Measurements from ENCODE around the gene TRAPPC10.

Gene TRAPPC10

DNA sequence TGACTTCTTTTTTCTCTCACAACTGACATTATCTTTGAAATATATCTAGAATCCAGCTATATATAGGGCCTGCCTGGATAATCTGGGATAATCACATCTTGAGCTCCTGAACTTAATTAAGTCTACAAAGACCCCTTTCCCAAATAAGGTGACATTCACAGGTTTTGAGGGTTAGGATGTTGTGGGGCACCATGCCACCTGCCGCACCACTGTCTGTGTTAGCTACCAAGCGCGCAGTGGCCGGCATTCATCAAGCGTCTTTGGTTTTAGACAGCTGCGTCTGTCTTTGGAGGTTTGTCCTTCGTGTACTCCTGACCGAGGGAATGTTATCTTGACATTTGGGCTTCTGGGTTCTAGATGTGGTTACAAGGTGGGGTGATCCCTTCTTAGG, 7.5 kb downstream of the TRAPPC10 start:
- Mint-ChIP-seq H3K36me3 (ENCODE audit: low read depth) (peaks cover 13% of the 10 kb centered on the region), H3K4me1 (ENCODE audit: low read depth) (peaks cover 53% of the 10 kb centered on the region), H3K27ac (peak overlapping the region; percentile 20), H3K27me3 (ENCODE audit: low read depth) (no peaks in the 10 kb centered on the region), H3K4me3 (peak overlapping the region; percentile 45), H3K9me3 (no peaks in the 10 kb centered on the region)
- DNase-seq (ENCODE audit: low spot score): no peak

DNA sequence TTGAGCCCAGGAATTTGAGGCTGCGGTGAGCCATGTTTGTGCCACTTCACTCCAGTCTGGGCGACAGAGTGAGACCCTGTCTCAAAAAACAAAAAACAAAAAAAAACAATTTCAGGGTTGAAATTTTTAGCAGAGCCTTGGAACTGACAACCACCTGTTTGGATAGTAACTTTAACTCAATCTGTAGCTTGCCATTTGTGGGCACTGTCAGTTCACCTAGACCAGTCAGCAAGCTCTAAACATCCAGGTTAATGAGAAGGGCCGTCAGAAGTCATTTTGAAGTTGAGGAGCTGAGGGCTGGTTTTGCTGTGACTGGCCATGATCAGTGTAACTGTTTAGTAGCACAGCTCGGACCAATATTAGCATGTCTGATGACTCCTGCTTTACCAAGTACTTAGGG, 8.4 kb downstream of the TRAPPC10 start:
- H3K4me3 Mint-ChIP-seq: no peak overlapping the region
- H3K36me3 Mint-ChIP-seq (ENCODE audit: low read depth): peaks cover 11% of the 10 kb centered on the region
- H3K27me3 Mint-ChIP-seq (ENCODE audit: low read depth): no peaks in the 10 kb centered on the region
- no peaks in the 10 kb centered on the region for H3K9me3 Mint-ChIP-seq
- no peak for DNase-seq (ENCODE audit: low spot score)
- peaks cover 55% of the 10 kb centered on the region for H3K4me1 Mint-ChIP-seq (ENCODE audit: low read depth)
- no peak overlapping the region for H3K27ac Mint-ChIP-seq

DNA sequence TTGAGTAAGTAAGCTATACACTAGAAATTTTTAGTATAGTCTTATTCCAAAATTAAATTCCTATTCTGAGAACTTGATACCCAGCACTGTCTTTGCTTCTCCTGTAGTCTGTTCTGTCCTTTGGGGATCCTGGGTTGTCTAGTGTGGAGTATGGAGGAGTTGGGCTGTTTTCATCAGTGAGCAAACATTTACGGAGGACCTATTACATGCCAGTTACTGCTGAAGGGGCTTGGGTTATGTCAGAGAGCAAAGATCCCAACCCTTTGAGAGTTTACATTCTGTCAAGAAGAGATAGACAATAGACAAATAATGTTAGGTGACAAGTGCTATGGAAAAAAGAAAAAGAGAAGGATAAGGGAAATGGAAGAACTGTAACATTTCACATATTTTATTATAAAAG, 9.0 kb downstream of the TRAPPC10 start:
- DNase-seq (ENCODE audit: low spot score): no peak
- Mint-ChIP-seq H3K27me3 (ENCODE audit: low read depth) (no peaks in the 10 kb centered on the region), H3K36me3 (ENCODE audit: low read depth) (peaks cover 13% of the 10 kb centered on the region), H3K9me3 (no peaks in the 10 kb centered on the region), H3K27ac (peak overlapping the region; percentile 38), H3K4me1 (ENCODE audit: low read depth) (peaks cover 57% of the 10 kb centered on the region), H3K4me3 (no peak overlapping the region)

DNA sequence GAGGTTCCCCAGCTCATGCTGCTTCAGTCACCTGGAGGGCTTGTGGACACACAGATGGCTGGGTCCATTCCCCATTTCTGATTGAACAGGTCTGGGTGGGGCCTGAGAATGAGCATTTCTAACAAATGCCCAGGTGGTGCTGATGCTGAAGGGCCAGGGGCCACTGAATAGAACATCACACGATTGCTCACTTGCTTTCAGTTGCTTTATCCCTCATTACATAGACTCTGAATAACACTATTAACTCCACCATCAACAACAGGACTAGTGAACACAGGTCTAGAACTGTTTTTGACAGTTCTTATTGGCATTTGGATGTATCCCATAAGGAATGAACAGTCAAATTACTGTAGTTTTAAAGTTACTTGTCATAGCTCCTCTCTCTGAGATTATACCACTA, 12.1 kb downstream of the TRAPPC10 start:
- no peaks in the 10 kb centered on the region for H3K9me3 Mint-ChIP-seq
- no peak overlapping the region for H3K27ac Mint-ChIP-seq
- no peak overlapping the region for H3K4me3 Mint-ChIP-seq
- peaks cover 42% of the 10 kb centered on the region for H3K4me1 Mint-ChIP-seq (ENCODE audit: low read depth)
- DNase-seq (ENCODE audit: low spot score): no peak
- H3K27me3 Mint-ChIP-seq (ENCODE audit: low read depth): no peaks in the 10 kb centered on the region
- H3K36me3 Mint-ChIP-seq (ENCODE audit: low read depth): peaks cover 22% of the 10 kb centered on the region

DNA sequence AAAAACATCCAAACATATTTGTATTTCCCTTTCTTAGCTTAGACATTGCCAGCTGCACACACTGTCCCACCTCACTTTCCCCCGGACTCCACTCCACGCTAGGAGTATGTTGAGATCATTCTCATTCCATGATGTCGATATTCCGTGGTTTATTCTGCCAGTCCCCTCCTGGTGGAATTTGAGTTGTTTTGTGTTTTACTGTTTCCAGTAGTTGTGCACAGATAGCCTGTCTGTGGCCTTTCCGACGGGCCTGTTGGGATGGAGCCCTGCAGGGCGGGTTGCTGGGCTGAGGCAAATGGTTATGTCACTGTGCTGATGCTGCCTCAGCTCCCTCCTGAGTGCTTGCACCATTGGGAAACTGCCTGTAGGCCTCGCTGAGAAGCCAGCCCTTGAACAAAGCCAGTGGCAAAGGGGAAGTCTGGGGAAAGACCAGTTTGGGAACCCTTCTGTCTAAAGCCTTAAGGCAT, 12.8 kb downstream of the TRAPPC10 start:
- H3K27me3 Mint-ChIP-seq (ENCODE audit: low read depth): no peaks in the 10 kb centered on the region
- H3K4me1 Mint-ChIP-seq (ENCODE audit: low read depth): peaks cover 39% of the 10 kb centered on the region
- peak overlapping the region; percentile 19 for H3K4me3 Mint-ChIP-seq
- no peak for DNase-seq (ENCODE audit: low spot score)
- H3K36me3 Mint-ChIP-seq (ENCODE audit: low read depth): peaks cover 21% of the 10 kb centered on the region
- no peaks in the 10 kb centered on the region for H3K9me3 Mint-ChIP-seq
- peak overlapping the region; percentile 57 for H3K27ac Mint-ChIP-seq

DNA sequence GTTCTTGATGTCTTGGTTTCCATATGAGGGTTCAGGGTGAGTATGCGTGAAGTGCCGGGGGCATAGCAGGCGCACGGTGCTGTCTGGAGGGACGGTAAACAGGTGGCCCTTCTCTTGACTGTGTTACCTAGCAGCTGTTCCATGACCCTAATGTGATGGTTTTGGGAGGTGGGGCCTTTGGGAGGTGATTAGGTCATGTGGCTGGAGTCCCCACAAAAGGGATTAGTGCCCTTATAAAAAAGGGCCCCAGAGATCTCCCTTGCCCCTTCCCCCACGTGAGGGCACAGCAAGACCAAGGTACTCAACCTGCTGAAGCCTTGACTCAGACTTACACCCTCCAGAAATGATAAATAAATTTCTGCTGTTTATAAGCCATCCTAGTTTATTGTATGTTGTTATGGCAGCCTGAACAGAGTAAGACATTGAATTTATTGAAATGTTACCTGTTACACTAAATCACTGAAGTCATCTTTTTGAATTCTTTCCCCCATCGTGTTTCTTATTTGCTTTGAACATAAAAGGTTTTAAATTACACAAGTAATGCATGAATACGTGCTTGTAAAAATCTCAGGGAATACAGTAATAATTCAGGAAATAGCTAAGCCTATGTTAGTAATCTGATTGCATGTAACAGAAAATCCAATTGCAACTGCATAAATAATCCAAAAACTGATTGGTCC, 15.6 kb downstream of the TRAPPC10 start:
- Mint-ChIP-seq H3K4me1 (ENCODE audit: low read depth) (peaks cover 24% of the 10 kb centered on the region), H3K27me3 (ENCODE audit: low read depth) (no peaks in the 10 kb centered on the region), H3K36me3 (ENCODE audit: low read depth) (peaks cover 26% of the 10 kb centered on the region), H3K27ac (no peak overlapping the region), H3K9me3 (no peaks in the 10 kb centered on the region), H3K4me3 (no peak overlapping the region)
- no peak for DNase-seq (ENCODE audit: low spot score)

DNA sequence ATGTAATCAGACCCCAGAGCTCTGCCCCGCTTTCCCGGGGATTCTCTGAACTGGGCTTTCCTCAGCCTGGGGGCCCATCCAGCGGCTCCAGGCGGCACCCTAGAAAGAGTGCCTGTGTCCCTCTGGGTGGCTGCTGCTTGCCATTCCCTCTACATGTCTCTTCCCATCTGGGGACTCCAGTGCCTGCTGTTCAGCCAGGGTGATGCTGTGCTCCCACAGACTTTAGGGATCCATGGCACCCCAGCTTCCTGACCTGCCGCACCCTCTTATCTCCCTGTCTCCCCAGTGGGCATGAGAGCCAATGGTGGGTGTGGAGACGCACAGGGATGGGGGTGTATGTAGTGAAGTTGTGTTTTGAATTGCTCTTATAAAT, 16.2 kb downstream of the TRAPPC10 start:
- Mint-ChIP-seq H3K36me3 (ENCODE audit: low read depth) (peaks cover 30% of the 10 kb centered on the region), H3K4me3 (no peak overlapping the region), H3K4me1 (ENCODE audit: low read depth) (peaks cover 24% of the 10 kb centered on the region), H3K27me3 (ENCODE audit: low read depth) (no peaks in the 10 kb centered on the region), H3K27ac (no peak overlapping the region), H3K9me3 (no peaks in the 10 kb centered on the region)
- DNase-seq (ENCODE audit: low spot score): no peak

DNA sequence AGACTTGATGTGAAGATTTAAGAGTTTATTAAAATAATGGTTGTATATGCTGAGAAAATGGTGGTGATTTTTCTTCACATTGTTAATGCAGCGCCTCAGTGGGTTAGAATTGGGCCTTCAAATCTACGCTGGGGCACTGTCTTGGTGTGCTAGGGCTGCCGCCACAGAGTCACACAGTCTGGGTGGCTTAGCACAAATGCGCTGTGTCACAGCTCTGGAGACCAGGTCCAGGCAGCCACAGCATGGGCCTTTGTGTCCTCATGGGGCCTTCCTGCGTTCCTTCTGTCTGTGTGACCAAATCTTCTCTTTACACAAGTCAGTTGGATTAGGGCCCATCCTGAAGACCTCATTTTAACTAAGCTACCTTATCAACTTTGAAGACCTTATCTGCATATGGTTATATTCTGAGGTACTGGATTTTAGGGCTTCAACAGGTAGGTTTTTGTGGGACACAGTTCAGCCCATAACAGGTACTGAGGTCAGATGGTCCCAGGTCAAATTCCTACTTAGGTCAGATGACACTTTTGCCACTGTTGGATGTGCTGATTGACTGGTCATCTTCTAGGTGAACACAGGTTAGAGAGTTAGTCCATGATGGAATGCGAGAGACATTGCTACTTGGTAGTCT, 17.5 kb downstream of the TRAPPC10 start:
- no peak overlapping the region for H3K4me3 Mint-ChIP-seq
- no peaks in the 10 kb centered on the region for H3K27me3 Mint-ChIP-seq (ENCODE audit: low read depth)
- no peak for DNase-seq (ENCODE audit: low spot score)
- no peaks in the 10 kb centered on the region for H3K9me3 Mint-ChIP-seq
- no peak overlapping the region for H3K27ac Mint-ChIP-seq
- H3K4me1 Mint-ChIP-seq (ENCODE audit: low read depth): peaks cover 22% of the 10 kb centered on the region
- peaks cover 38% of the 10 kb centered on the region for H3K36me3 Mint-ChIP-seq (ENCODE audit: low read depth)

DNA sequence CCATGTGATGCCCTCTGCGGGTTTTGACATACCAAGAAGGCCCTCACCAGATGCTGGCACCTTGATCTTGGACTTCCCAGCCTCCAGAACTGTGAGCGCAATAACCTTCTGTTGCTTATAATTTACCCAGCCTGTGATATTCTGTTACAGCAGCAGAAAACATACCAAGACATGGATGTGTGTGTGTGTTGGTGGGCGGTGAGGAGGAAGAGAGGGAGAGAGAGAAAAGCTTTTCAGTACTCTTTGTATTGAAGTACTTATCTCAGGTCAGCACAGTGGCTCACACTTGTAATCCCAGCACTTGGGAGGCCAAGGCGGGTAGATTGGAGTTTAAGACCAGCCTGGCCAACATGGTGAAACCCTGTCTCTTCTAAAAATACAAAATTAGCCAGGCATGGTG, 23.1 kb downstream of the TRAPPC10 start:
- Mint-ChIP-seq H3K27me3 (ENCODE audit: low read depth) (no peaks in the 10 kb centered on the region), H3K4me1 (ENCODE audit: low read depth) (peaks cover 2% of the 10 kb centered on the region), H3K27ac (no peak overlapping the region), H3K36me3 (ENCODE audit: low read depth) (peaks cover 43% of the 10 kb centered on the region), H3K9me3 (no peaks in the 10 kb centered on the region), H3K4me3 (no peak overlapping the region)
- DNase-seq (ENCODE audit: low spot score): no peak

DNA sequence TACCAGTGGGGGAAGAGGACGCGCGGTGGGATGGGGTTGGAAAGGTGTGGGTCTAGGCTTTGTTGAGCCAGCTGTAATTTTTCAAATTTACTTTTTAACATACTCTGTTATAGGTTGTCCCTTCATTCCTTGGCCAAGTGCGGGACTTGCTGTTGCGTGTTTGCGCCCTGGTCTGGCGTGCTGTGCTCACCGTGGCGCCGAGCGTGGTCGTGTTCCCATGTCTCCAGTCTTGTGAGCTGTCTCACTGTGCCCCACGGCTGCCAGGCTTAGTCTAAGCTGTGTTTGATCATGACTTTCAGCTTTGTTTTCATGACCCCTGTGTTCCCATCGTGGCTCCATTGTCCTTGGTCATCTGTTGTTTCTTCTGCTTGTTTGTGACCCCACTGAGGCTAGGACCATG, 26.0 kb downstream of the TRAPPC10 start:
- Mint-ChIP-seq H3K27me3 (ENCODE audit: low read depth) (no peaks in the 10 kb centered on the region), H3K27ac (no peak overlapping the region), H3K36me3 (ENCODE audit: low read depth) (peaks cover 41% of the 10 kb centered on the region), H3K4me1 (ENCODE audit: low read depth) (peaks cover 9% of the 10 kb centered on the region), H3K4me3 (no peak overlapping the region), H3K9me3 (no peaks in the 10 kb centered on the region)
- DNase-seq (ENCODE audit: low spot score): no peak

DNA sequence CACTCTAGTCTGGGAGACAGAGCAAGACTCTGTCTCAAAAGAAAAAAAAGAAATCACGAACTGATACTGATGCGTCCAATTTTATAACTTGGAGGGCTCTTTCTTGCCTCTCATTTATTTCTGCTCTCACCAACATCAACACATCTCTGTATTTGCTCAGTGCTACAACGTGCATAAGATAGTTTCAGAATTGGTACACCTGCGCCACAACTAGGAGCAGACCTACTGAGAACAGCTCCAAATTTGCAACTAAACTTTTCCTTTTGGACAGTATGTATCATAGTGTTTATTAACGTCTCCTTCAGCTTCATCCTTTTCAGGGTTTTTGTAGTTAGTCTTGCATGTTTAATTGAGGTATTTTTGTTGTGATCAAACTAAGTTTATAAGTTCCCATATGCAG, 27.7 kb downstream of the TRAPPC10 start:
- Mint-ChIP-seq H3K27me3 (ENCODE audit: low read depth) (no peaks in the 10 kb centered on the region), H3K9me3 (no peaks in the 10 kb centered on the region), H3K27ac (no peak overlapping the region), H3K36me3 (ENCODE audit: low read depth) (peaks cover 36% of the 10 kb centered on the region), H3K4me1 (ENCODE audit: low read depth) (peaks cover 14% of the 10 kb centered on the region), H3K4me3 (no peak overlapping the region)
- no peak for DNase-seq (ENCODE audit: low spot score)

DNA sequence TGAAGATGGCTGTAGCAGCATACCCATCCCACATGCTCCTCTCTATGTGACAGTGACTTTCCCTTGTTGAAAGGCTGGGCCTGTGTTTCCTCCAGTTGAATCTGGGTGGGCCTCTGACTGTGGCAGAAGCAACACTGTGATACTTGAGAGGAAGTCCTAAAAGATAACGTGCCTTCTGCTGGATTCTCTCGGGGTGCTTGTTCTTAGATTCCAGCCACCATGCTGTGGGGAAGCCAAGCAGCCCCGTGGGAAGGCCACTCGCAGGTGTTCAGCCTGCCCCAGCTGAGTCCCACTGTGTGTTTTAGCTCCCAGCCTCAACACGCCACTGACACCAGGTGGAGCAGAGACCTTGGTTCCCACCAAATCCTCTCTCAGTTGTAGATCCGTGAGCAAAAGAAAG, 31.5 kb downstream of the TRAPPC10 start:
- peaks cover 31% of the 10 kb centered on the region for H3K36me3 Mint-ChIP-seq (ENCODE audit: low read depth)
- no peaks in the 10 kb centered on the region for H3K9me3 Mint-ChIP-seq
- H3K4me1 Mint-ChIP-seq (ENCODE audit: low read depth): peaks cover 14% of the 10 kb centered on the region
- H3K27me3 Mint-ChIP-seq (ENCODE audit: low read depth): no peaks in the 10 kb centered on the region
- no peak for DNase-seq (ENCODE audit: low spot score)
- no peak overlapping the region for H3K27ac Mint-ChIP-seq
- H3K4me3 Mint-ChIP-seq: no peak overlapping the region

DNA sequence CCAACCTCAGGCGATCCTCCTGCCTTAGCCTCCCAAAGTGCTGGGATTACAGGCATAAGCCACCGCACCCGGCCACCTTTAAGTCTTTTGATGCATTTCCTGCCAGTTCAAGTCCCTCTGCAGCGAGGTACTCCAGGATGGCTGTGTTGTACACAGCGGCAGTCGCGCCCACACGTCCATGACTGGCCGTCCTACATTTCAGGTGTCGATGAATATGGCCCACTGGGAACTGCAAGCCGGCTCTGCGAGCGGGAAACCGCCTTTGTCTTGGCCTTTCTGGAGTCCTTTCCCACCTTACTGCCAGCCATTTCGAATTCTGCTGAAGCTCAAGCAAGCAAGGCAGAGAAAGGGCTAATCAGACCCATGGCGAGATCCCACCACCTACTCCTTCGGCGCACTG, 34.6 kb downstream of the TRAPPC10 start:
- no peak overlapping the region for H3K27ac Mint-ChIP-seq
- H3K4me3 Mint-ChIP-seq: no peak overlapping the region
- DNase-seq (ENCODE audit: low spot score): no peak
- H3K27me3 Mint-ChIP-seq (ENCODE audit: low read depth): no peaks in the 10 kb centered on the region
- H3K9me3 Mint-ChIP-seq: no peaks in the 10 kb centered on the region
- peaks cover 16% of the 10 kb centered on the region for H3K4me1 Mint-ChIP-seq (ENCODE audit: low read depth)
- peaks cover 32% of the 10 kb centered on the region for H3K36me3 Mint-ChIP-seq (ENCODE audit: low read depth)

DNA sequence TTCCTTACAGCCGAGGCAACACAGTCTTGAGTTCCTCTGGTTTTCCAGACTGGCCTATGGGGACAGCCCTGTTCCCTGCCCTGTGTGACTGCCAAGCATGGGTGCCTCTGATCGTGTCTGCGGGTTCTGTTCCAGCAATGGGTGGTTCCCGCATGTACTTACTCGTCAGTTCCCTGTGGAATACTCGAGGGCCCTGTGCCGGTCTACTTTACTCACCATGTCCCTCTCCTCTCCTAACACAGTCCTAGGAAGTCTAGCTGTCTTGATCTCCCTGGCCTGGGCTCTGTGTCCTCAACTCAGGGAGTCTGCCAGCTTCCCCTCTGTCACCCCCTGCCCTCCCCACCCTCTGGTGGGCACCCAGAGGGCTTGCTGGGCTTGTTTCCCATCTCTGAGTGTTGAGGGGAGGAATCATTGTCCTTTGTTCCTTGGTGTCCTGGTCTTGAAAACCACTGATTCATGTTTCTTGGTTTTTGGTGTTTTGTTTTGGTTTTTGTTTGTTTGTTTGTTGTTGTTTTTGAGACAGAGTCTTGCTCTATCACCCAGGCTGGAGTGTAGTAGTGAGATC, 36.0 kb downstream of the TRAPPC10 start:
- Mint-ChIP-seq H3K27me3 (ENCODE audit: low read depth) (no peaks in the 10 kb centered on the region), H3K27ac (no peak overlapping the region), H3K4me1 (ENCODE audit: low read depth) (peaks cover 9% of the 10 kb centered on the region), H3K4me3 (no peak overlapping the region), H3K36me3 (ENCODE audit: low read depth) (peaks cover 36% of the 10 kb centered on the region), H3K9me3 (no peaks in the 10 kb centered on the region)
- no peak for DNase-seq (ENCODE audit: low spot score)
